ENCODE data around the gene MATN4.
A peak's percentile ranks its signal among the peaks of the same experiment; 100 is the strongest.

MATN4 gene

GRCh38 chr20:45313943-45314342, 5.8 kb upstream of the MATN4 start:
- H3K9me3 ChIP-seq (ENCODE audit: control insufficient read depth, insufficient read depth, low read length): no peaks in the 10 kb centered on the region
- no peak overlapping the region for H3K9ac ChIP-seq (ENCODE audit: low read depth, low read length)
- H3K4me1 ChIP-seq (ENCODE audit: insufficient read depth, low read length): no peaks in the 10 kb centered on the region
- H3K36me3 ChIP-seq (ENCODE audit: insufficient read depth, low read length): no peaks in the 10 kb centered on the region

- Histone ChIP-seq H3K9ac (ENCODE audit: low read depth, low read length) (no peak overlapping the region), H3K9me3 (ENCODE audit: control insufficient read depth, insufficient read depth, low read length) (no peaks in the 10 kb centered on the region), H3K4me1 (ENCODE audit: insufficient read depth, low read length) (no peaks in the 10 kb centered on the region; the same call in 1 of the 2 replicates), H3K36me3 (ENCODE audit: insufficient read depth, low read length) (no peaks in the 10 kb centered on the region)
Observed at GRCh38 chr20:45313065-45313695, 5.1 kb upstream of the MATN4 start.

DNA sequence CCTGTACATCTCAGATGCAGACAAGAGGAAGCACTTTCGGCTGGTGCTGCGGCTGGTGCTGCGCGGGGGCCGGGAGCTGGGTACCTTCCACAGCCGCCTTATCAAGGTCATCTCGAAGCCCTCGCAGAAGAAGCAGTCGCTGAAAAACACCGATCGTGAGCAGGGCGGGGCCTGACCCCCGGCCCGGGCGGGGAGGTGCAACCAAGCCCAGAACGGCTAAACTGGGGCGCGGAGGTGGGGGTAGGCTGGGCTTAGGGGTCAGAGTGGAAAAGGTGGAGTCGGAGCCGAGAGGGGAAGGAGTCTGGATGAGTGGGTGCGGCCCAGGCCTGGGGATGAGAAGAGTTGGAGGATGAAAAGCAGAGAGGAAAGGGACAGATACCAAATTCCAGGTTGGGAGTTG, 4.1 kb upstream of the MATN4 start:
- no peaks in the 10 kb centered on the region; the same call in 1 of the 2 replicates for H3K4me1 ChIP-seq (ENCODE audit: insufficient read depth, low read length)
- no peaks in the 10 kb centered on the region for H3K36me3 ChIP-seq (ENCODE audit: insufficient read depth, low read length)
- H3K9ac ChIP-seq (ENCODE audit: low read depth, low read length): peak overlapping the region; percentile 9; the same call in 1 of the 2 replicates
- H3K9me3 ChIP-seq (ENCODE audit: control insufficient read depth, insufficient read depth, low read length): no peaks in the 10 kb centered on the region

GRCh38 chr20:45311589-45312211, 3.6 kb upstream of the MATN4 start:
- peak overlapping the region; percentile 9; the same call in 1 of the 2 replicates for H3K9ac ChIP-seq (ENCODE audit: low read depth, low read length)
- no peaks in the 10 kb centered on the region; the same call in 1 of the 2 replicates for H3K4me1 ChIP-seq (ENCODE audit: insufficient read depth, low read length)
- no peaks in the 10 kb centered on the region; the same call in 1 of the 2 replicates for H3K9me3 ChIP-seq (ENCODE audit: control insufficient read depth, insufficient read depth, low read length)
- H3K36me3 ChIP-seq (ENCODE audit: insufficient read depth, low read length): no peaks in the 10 kb centered on the region

GRCh38 chr20:45309075-45309474, 976 bp upstream of the MATN4 start:
- Histone ChIP-seq H3K9me3 (ENCODE audit: control insufficient read depth, insufficient read depth, low read length) (no peaks in the 10 kb centered on the region; the same call in 1 of the 2 replicates), H3K36me3 (ENCODE audit: insufficient read depth, low read length) (no peaks in the 10 kb centered on the region), H3K9ac (ENCODE audit: low read depth, low read length) (no peak overlapping the region), H3K4me1 (ENCODE audit: insufficient read depth, low read length) (no peaks in the 10 kb centered on the region; the same call in 1 of the 2 replicates)

- no peak overlapping the region for H3K9ac ChIP-seq (ENCODE audit: low read depth, low read length)
- no peaks in the 10 kb centered on the region; the same call in 1 of the 2 replicates for H3K9me3 ChIP-seq (ENCODE audit: control insufficient read depth, insufficient read depth, low read length)
- H3K4me1 ChIP-seq (ENCODE audit: insufficient read depth, low read length): no peaks in the 10 kb centered on the region; the same call in 1 of the 2 replicates
Observed at GRCh38 chr20:45307076-45307640, 941 bp downstream of the MATN4 start.

GRCh38 chr20:45306431-45306982, 1.6 kb downstream of the MATN4 start, which contains the start of gene RBPJL:
Gene RBPJL (plus strand): TSS chr20:45306840. CDS start chr20:45306923, 83 bp downstream.
- H3K9me3 ChIP-seq (ENCODE audit: control insufficient read depth, insufficient read depth, low read length): no peaks in the 10 kb centered on the region; the same call in 1 of the 2 replicates
- no peaks in the 10 kb centered on the region for H3K36me3 ChIP-seq (ENCODE audit: insufficient read depth, low read length)
- peak within 1 kb of the TSS; percentile 25; the same call in 1 of the 2 replicates for H3K9ac ChIP-seq (ENCODE audit: low read depth, low read length)
- H3K4me1 ChIP-seq (ENCODE audit: insufficient read depth, low read length): no peaks in the 10 kb centered on the region; the same call in 1 of the 2 replicates

More at GRCh38 chr20:45307076-45307640, 941 bp downstream of the MATN4 start:
- no peaks in the 10 kb centered on the region for H3K36me3 ChIP-seq (ENCODE audit: insufficient read depth, low read length)

DNA sequence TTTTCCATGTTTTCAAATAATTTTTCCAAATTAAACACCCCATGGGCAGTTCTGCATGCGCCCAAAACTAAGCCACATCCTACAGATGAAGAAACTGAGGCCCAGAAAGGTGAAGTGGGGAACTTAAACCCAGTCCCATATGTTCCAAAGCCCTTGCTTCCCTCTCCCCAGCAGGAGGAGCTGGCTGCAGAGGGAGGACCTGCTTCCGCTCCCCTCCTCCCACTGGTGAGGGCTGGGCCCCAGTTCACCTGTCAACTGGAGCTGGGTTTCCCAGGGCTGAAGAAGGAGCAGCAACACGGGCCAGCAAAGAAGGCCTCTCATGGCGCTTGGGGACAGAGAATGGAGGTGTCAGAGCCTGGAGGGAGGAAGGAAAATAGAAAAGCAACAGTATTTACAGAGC, 2.8 kb downstream of the MATN4 start:
- Histone ChIP-seq H3K36me3 (ENCODE audit: insufficient read depth, low read length) (no peaks in the 10 kb centered on the region), H3K9me3 (ENCODE audit: control insufficient read depth, insufficient read depth, low read length) (no peaks in the 10 kb centered on the region; the same call in 1 of the 2 replicates), H3K4me1 (ENCODE audit: insufficient read depth, low read length) (peaks cover 7% of the 10 kb centered on the region), H3K9ac (ENCODE audit: low read depth, low read length) (no peak overlapping the region)

- H3K9ac ChIP-seq (ENCODE audit: low read depth, low read length): no peak overlapping the region
- peaks cover 7% of the 10 kb centered on the region for H3K4me1 ChIP-seq (ENCODE audit: insufficient read depth, low read length)
- no peaks in the 10 kb centered on the region for H3K36me3 ChIP-seq (ENCODE audit: insufficient read depth, low read length)
- no peaks in the 10 kb centered on the region; the same call in 1 of the 2 replicates for H3K9me3 ChIP-seq (ENCODE audit: control insufficient read depth, insufficient read depth, low read length)
Observed at GRCh38 chr20:45304464-45304999, 3.6 kb downstream of the MATN4 start.

GRCh38 chr20:45303586-45304463, 4.3 kb downstream of the MATN4 start:
- no peaks in the 10 kb centered on the region; the same call in 1 of the 2 replicates for H3K9me3 ChIP-seq (ENCODE audit: control insufficient read depth, insufficient read depth, low read length)
- H3K4me1 ChIP-seq (ENCODE audit: insufficient read depth, low read length): peaks cover 7% of the 10 kb centered on the region
- no peaks in the 10 kb centered on the region for H3K36me3 ChIP-seq (ENCODE audit: insufficient read depth, low read length)
- H3K9ac ChIP-seq (ENCODE audit: low read depth, low read length): no peak overlapping the region

GRCh38 chr20:45301824-45302271, 6.3 kb downstream of the MATN4 start:
- H3K4me1 ChIP-seq (ENCODE audit: insufficient read depth, low read length): peaks cover 7% of the 10 kb centered on the region
- no peaks in the 10 kb centered on the region; the same call in 1 of the 2 replicates for H3K9me3 ChIP-seq (ENCODE audit: control insufficient read depth, insufficient read depth, low read length)
- H3K36me3 ChIP-seq (ENCODE audit: insufficient read depth, low read length): no peaks in the 10 kb centered on the region
- no peak overlapping the region for H3K9ac ChIP-seq (ENCODE audit: low read depth, low read length)

DNA sequence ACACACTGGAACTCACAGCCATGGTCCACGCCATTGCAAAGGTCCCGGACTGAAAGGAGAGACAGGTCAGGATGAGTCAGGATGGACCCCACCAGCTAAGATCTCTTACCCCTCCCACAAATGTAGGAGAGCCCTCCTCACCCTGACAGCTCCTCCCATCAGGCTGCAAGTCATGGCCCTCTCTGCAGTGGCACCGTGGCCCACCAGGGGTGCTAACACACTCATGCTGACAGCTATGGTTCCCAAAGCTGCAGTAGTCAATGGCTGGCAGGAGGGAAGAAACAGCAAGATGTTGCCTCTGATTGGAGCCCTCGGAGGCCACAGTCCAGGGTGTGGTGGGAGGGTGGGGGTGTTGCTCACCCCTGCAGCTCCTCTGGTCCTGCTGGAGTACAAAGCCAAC, 7.1 kb downstream of the MATN4 start:
- Histone ChIP-seq H3K4me1 (ENCODE audit: insufficient read depth, low read length) (peaks cover 7% of the 10 kb centered on the region), H3K9me3 (ENCODE audit: control insufficient read depth, insufficient read depth, low read length) (no peaks in the 10 kb centered on the region)

GRCh38 chr20:45299786-45300185, 8.3 kb downstream of the MATN4 start:
- Histone ChIP-seq H3K9ac (ENCODE audit: low read depth, low read length) (no peak overlapping the region), H3K36me3 (ENCODE audit: insufficient read depth, low read length) (no peaks in the 10 kb centered on the region), H3K4me1 (ENCODE audit: insufficient read depth, low read length) (peaks cover 7% of the 10 kb centered on the region), H3K9me3 (ENCODE audit: control insufficient read depth, insufficient read depth, low read length) (0 out of 2 replicates have a peak, but pooled peaks cover 3% of the 10 kb centered on the region)

More for the DNA sequence above, 7.1 kb downstream of the MATN4 start:
- H3K9ac ChIP-seq (ENCODE audit: low read depth, low read length): peak overlapping the region; percentile 43; the same call in 1 of the 2 replicates
- no peaks in the 10 kb centered on the region for H3K36me3 ChIP-seq (ENCODE audit: insufficient read depth, low read length)
